Activated naive CD4-positive, alpha-beta T cell treated with anti-CD3 and anti-CD28 coated beads, Interleukin-2, amount 50 U/mL, for 24 hours (primary cell): ENCODE data around the gene TEX26.

Experiments used
- H3K27ac Mint-ChIP-seq: one replicate; pipeline ENCODE4 v1.8.0; 2021; ENCODE audit warnings: mild to moderate bottlenecking, mixed read lengths
- H3K27me3 Mint-ChIP-seq: one replicate; pipeline ENCODE4 v1.8.0; 2021; ENCODE audit warnings: mixed read lengths
- H3K36me3 Mint-ChIP-seq: one replicate; pipeline ENCODE4 v1.8.0; 2021; ENCODE audit warnings: mixed read lengths
- H3K4me1 Mint-ChIP-seq: one replicate; pipeline ENCODE4 v1.8.0; 2021; ENCODE audit warnings: mixed read lengths
- H3K4me3 Mint-ChIP-seq: one replicate; pipeline ENCODE4 v1.8.0; 2021; ENCODE audit warnings: mild to moderate bottlenecking, mixed read lengths
- H3K9me3 Mint-ChIP-seq: one replicate; pipeline ENCODE4 v1.8.0; 2021; ENCODE audit warnings: mixed read lengths

The TEX26 gene

GRCh38 chr13:31011193-31011860, 78.9 kb downstream of the TEX26 start:
- Mint-ChIP-seq H3K9me3 (no peaks in the 10 kb centered on the region), H3K36me3 (no peaks in the 10 kb centered on the region), H3K4me3 (no peak overlapping the region), H3K4me1 (no peaks in the 10 kb centered on the region), H3K27me3 (peaks cover 11% of the 10 kb centered on the region), H3K27ac (no peak overlapping the region)

GRCh38 chr13:31011901-31012654, 79.6 kb downstream of the TEX26 start:
- H3K4me3 Mint-ChIP-seq = no peak overlapping the region
- peaks cover 11% of the 10 kb centered on the region for H3K27me3 Mint-ChIP-seq
- no peaks in the 10 kb centered on the region for H3K4me1 Mint-ChIP-seq
- H3K27ac Mint-ChIP-seq = no peak overlapping the region
- no peaks in the 10 kb centered on the region for H3K36me3 Mint-ChIP-seq
- H3K9me3 Mint-ChIP-seq = no peaks in the 10 kb centered on the region

- Mint-ChIP-seq H3K27me3 (peaks cover 11% of the 10 kb centered on the region), H3K4me1 (no peaks in the 10 kb centered on the region), H3K4me3 (no peak overlapping the region), H3K27ac (no peak overlapping the region), H3K36me3 (no peaks in the 10 kb centered on the region), H3K9me3 (no peaks in the 10 kb centered on the region)
Measured at GRCh38 chr13:31012655-31013024, 80.2 kb downstream of the TEX26 start.

- Mint-ChIP-seq H3K9me3 (no peaks in the 10 kb centered on the region), H3K27ac (peak overlapping the region; percentile 17)
Measured at GRCh38 chr13:31014456-31014855, 82.0 kb downstream of the TEX26 start.

DNA sequence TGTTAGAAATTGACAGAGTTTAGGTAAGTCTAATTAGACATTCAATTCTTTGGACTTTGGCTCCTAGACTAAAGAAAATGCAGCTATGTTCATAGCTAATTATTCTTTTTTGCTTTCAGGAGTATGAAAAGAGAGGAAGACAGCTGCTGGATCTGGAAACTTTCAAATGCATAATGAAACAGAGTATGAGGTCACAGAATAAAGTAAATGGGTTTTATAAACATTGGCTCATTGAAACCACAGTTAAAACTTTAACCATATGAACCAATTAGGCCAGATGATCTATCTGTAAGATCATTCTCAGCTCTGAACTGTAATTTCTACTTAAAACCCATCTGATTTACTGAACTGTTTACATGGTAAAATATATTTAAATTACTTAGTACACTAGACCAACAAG, 82.7 kb downstream of the TEX26 start:
- Mint-ChIP-seq H3K4me3 (no peak overlapping the region), H3K4me1 (no peaks in the 10 kb centered on the region), H3K9me3 (no peaks in the 10 kb centered on the region), H3K27ac (no peak overlapping the region), H3K36me3 (no peaks in the 10 kb centered on the region), H3K27me3 (peaks cover 8% of the 10 kb centered on the region)

More at GRCh38 chr13:31014456-31014855, 82.0 kb downstream of the TEX26 start:
- Mint-ChIP-seq H3K27me3 (peaks cover 11% of the 10 kb centered on the region), H3K4me1 (no peaks in the 10 kb centered on the region), H3K4me3 (no peak overlapping the region), H3K36me3 (no peaks in the 10 kb centered on the region)

DNA sequence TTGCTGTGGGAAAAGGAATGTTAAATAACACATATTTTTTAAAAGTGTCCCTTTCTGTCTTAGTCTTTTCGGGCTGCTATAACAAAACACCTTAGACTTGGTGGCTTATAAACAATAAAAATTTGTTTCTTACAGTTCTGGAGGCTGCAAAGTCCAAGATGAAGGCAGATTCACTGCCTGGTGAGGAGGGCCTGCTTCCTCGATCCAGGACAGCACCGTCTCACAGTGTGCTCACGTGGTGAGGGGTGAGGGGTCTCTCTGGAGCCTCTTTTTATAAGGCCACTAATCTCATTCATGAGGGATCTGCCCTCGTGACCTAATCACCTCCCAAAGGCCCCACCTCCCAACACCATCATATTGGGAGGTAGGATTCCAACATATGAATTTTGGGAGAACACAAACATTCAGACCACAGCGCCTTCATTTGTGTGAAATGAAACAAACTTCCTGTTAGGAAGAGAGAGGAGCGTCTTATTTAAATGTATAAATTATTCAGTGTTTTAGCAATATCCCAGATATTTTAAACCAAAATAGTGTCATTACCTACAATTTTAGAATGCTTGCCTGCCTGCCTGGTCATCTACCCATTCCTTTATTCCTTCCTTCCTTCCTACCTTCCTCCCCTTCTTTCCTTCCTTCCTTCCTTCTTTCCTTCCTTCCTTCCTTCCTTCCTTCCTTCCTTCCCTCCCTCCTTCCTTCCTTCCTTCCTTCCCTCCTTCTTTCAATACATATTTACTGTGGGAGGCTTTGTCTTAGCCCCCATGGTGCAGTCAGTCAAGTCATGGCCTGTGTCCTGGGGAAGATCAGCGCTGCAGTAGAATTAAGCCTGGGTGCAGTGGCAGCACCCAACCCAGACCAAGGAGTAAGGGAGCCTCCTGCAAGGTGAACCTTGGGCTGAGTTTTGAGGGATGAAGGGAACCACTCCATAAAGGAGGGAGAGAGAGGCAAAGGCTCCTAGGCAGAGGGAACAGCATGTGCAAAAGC, 84.2 kb downstream of the TEX26 start:
- no peaks in the 10 kb centered on the region for H3K4me1 Mint-ChIP-seq
- no peaks in the 10 kb centered on the region for H3K9me3 Mint-ChIP-seq
- no peak overlapping the region for H3K4me3 Mint-ChIP-seq
- no peaks in the 10 kb centered on the region for H3K36me3 Mint-ChIP-seq
- no peak overlapping the region for H3K27ac Mint-ChIP-seq
- peaks cover 4% of the 10 kb centered on the region for H3K27me3 Mint-ChIP-seq

DNA sequence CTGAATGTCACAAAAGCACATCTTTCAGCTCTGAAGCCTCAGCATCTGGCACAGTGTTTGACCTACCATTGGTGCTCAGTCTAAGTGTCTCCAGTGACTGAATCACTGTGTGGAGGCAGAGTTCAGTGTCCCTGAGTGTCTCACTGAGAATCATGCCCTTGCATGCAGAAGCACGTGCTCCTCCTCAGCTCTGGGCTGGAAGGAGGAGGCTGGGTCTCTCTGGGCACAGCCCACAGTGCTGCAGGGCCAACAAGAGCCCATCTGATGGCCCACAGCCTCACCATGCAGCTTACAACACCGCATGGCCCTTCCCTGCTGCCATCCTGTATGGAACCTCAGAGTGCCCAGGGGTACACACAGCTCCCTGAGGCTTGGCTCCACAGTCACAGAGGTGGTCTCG, 86.1 kb downstream of the TEX26 start:
- Mint-ChIP-seq H3K9me3 (no peaks in the 10 kb centered on the region), H3K4me1 (no peaks in the 10 kb centered on the region), H3K36me3 (no peaks in the 10 kb centered on the region), H3K27ac (no peak overlapping the region), H3K4me3 (no peak overlapping the region), H3K27me3 (peaks cover 3% of the 10 kb centered on the region)

- no peak overlapping the region for H3K27ac Mint-ChIP-seq
- no peaks in the 10 kb centered on the region for H3K9me3 Mint-ChIP-seq
- peaks cover 3% of the 10 kb centered on the region for H3K27me3 Mint-ChIP-seq
- no peak overlapping the region for H3K4me3 Mint-ChIP-seq
- no peaks in the 10 kb centered on the region for H3K36me3 Mint-ChIP-seq
- H3K4me1 Mint-ChIP-seq = no peaks in the 10 kb centered on the region
Measured at GRCh38 chr13:31020996-31021395, 88.5 kb downstream of the TEX26 start.

GRCh38 chr13:31022288-31022895, 89.9 kb downstream of the TEX26 start:
- H3K27me3 Mint-ChIP-seq = peaks cover 3% of the 10 kb centered on the region
- H3K9me3 Mint-ChIP-seq = no peaks in the 10 kb centered on the region
- H3K36me3 Mint-ChIP-seq = no peaks in the 10 kb centered on the region
- H3K27ac Mint-ChIP-seq = no peak overlapping the region
- H3K4me1 Mint-ChIP-seq = no peaks in the 10 kb centered on the region
- H3K4me3 Mint-ChIP-seq = no peak overlapping the region

GRCh38 chr13:31022928-31023530, 90.6 kb downstream of the TEX26 start:
- H3K4me1 Mint-ChIP-seq = no peaks in the 10 kb centered on the region
- no peaks in the 10 kb centered on the region for H3K9me3 Mint-ChIP-seq
- no peak overlapping the region for H3K27ac Mint-ChIP-seq
- H3K4me3 Mint-ChIP-seq = no peak overlapping the region
- H3K36me3 Mint-ChIP-seq = no peaks in the 10 kb centered on the region
- H3K27me3 Mint-ChIP-seq = peaks cover 3% of the 10 kb centered on the region
